ENCODE data around the gene C2orf68.

GRCh38 chr2:85648619-85649018, 36.8 kb upstream of the C2orf68 start:
- TF ChIP-seq CTCF (IDR thresholded peaks at IDR 0.05; ENCODE audit: borderline replicate concordance, extremely low read depth, low read length, poor library complexity, severe bottlenecking): peak; percentile 61
- TF ChIP-seq EZH2 (IDR thresholded peaks at IDR 0.05; ENCODE audit: borderline replicate concordance, low read depth, low read length, severe bottlenecking): no peak

Data from DND-41 (cell line).